HG03159 (cell line): ENCODE results near the gene SNCB.

Experiments used
- ATAC-seq: cut with Tn5 transposase; IDR thresholded peaks from one replicate; pipeline ENCODE4 v1.9.1; 2021; ENCODE audit warnings: mild to moderate bottlenecking, moderate library complexity; ENCODE audit not compliant: unreplicated experiment

The SNCB gene

DNA sequence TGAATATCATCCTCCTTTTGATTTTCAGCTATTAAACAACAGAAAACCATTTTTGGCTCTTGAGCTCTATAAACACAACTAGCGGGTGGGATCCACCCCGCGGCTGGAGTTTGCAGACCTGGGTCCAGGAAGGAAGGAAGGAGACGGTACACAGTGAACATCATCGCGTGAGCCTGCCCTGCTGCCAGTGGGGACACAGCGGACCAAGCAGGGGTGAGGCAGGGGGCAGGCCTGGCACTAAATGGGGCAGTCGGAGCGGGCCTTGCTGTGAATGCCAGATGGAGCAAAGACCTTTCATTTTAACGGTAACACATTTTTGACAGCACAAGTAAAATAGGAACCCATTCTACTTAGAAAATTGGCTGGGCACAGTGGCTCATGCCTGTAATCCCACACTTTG, 31.3 kb upstream of the SNCB start:
- no peak for ATAC-seq

DNA sequence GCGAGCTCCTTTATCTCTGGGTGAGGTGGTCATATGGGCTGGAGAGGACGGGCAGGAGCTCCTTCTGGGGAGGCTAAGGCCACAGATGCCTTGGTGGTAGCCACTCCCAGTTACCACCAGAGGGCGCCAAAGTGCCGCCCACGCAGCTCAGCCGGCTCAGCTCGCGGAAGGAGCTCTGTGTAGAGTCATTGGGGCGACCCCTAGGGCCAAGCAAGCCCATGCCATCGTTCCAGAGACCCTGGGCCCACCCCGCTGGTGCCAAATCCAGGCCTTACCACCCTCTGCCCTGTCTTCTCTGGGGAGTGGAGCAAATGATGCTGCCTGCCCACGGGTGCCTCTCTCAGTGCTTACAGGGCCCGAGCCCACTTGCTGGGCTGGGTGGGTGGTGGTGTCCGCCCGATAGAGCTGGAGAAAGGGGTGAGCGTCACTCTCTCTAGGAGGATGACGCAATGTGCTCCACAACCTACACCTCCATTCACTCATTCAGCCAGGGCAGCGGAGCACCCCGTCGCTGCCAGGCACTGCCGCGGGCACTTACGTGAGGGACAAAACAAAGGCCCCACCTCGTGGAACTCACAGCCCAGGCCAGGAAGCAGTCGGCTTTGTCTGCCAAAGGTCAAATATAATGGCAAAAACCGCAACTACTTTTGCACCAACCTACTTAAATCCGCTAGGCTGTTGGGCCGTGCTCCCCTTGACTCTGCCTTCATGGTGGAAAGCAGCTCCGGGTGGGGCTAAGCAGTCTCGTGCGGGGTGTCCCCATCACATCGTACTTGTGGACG, 30.7 kb upstream of the SNCB start:
- ATAC-seq, result peak; percentile 59

GRCh38 chr5:176660530-176660859, 30.2 kb upstream of the SNCB start:
- ATAC-seq, result peak; percentile 19

GRCh38 chr5:176659860-176660461, 29.6 kb upstream of the SNCB start:
- no peak for ATAC-seq

- ATAC-seq, result no peak
Measured at GRCh38 chr5:176659512-176659839, 29.1 kb upstream of the SNCB start.

GRCh38 chr5:176658817-176659511, 28.6 kb upstream of the SNCB start:
- peak; percentile 35 for ATAC-seq

- ATAC-seq, result peak; percentile 52
Measured at GRCh38 chr5:176658007-176658599, 27.8 kb upstream of the SNCB start.

GRCh38 chr5:176656467-176656990, 26.2 kb upstream of the SNCB start:
- no peak for ATAC-seq

- no peak for ATAC-seq
Measured at GRCh38 chr5:176654856-176655255, 24.5 kb upstream of the SNCB start.

DNA sequence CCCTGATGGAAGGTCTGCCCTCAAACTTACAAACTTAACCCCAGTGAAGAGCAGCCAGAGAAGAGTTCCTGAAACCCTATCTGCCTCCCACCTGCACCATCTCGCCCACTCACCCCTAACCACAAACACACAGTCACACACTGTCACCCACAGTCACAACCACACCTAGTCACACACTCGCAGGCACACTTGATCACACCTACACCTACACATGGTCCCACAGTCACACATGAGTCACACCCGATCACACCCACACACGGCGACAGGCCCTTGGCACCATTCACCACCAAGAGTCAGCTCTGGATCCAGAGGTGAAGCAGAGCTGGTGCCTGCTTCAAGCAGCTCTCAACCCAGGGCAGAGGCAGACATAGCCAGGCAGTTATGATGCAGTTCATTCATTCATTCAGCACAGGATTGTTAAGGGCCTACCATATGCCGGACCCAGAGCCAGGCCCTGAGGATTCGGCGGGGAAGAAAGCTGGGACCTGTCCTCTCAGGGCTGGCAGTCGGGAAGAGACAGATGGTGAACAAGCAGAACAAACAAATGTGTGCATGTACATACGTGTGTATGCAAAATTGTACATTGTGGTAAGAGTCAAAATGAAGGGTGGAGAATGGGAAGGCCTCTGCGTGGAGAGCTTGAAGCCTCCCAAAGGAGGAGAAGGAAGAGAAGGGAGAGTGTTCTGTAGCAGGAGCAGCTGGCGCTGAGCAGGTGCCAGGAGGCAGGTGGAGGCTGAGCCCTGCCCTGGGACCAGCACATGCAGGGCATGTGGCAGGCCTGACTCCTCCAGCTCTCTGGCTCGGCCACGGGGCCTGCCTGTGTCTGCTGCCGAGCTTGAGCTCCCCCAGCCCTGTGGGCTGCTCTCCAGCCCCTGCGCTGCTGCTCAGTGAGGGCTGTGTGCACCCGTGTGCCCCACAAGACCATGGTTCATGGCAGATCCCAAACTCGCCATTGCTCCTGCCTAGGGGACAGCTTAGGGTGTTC, 23.4 kb upstream of the SNCB start:
- ATAC-seq, result no peak

DNA sequence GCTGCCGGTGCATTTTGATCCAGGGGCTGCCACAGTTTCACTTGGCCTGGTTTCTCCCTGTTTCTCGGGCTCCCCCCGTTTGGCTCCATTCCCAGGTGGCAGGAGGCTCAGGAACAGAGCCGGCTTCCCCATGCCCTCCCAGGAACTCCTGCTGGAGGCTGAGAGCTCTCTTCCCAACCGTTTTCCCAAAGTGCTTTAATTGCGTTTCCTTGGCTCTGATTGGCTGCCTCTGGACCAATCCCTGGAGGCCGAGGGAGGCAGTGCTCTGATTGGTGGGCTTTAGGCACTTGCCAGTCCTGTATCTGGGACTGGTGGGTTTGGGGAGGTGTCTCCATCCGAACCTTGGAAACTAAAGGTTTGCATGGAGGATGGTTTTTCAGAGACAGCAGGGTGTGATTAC, 21.8 kb upstream of the SNCB start:
- ATAC-seq, result no peak

DNA sequence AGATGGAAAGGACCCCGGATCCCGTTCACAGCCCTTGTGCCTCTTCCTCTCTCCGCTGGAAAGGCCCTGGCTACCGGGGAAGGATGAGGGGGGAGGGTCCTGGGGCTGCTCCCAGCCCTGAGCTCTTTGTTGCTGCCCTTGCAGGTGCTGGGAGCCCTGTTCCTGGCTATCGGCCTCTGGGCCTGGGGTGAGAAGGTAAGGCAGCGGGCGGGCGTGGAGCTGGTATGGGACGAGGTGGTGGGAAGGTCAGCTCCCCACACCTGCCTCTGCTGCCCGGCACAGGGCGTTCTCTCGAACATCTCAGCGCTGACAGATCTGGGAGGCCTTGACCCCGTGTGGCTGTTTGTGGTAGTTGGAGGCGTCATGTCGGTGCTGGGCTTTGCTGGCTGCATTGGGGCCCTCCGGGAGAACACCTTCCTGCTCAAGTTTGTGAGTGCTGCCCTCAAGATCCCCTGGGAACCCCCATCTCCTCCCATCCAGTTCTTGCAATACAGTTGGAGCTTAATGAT, 21.2 kb upstream of the SNCB start:
- ATAC-seq, result no peak

GRCh38 chr5:176650354-176650884, 20.1 kb upstream of the SNCB start:
- no peak for ATAC-seq

DNA sequence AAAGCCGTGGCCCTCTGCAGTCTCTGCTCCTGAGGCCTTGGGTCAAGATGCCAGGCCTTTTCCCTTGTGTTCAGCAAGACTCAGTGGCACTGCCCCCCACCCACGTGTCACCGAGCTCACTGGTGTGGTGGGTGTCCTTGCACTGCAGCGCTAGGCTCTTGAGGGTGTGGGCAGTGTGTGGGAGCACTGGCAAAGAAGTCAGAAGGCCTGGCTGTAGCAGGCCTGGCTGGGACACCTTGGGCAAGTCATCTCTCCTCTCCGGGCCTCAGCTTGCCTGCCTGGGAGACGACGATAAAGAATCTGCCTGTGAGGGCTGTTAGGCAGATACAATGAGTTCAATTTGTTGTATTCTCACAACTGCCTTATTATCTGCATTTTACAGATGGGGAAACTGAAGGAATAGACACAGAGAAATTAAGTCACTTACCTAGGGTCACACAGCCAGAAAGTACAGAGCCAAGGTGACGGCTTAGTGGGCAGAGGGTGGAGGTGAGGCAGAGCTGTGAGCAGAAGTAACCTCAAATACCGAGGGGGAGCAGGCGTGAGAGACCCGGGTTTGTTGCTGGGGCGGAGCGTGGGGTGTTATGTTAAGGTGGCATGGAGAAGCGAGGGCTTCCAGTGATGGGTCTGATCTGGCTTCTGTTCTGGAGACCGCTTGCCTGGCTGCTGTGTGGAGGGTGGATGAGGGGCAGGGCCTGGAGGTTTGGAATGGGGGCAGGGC, 18.3 kb upstream of the SNCB start:
- no peak for ATAC-seq

GRCh38 chr5:176647843-176648473, 17.6 kb upstream of the SNCB start:
- ATAC-seq, result no peak

- ATAC-seq, result peak; percentile 93
Measured at GRCh38 chr5:176647030-176647842, 16.9 kb upstream of the SNCB start, which contains the start of gene TSPAN17. Gene TSPAN17, plus strand, starts transcription at chr5:176647484. Its CDS starts 132 bp downstream, at chr5:176647616.

GRCh38 chr5:176646707-176647029, 16.3 kb upstream of the SNCB start:
- peak; percentile 17 for ATAC-seq

DNA sequence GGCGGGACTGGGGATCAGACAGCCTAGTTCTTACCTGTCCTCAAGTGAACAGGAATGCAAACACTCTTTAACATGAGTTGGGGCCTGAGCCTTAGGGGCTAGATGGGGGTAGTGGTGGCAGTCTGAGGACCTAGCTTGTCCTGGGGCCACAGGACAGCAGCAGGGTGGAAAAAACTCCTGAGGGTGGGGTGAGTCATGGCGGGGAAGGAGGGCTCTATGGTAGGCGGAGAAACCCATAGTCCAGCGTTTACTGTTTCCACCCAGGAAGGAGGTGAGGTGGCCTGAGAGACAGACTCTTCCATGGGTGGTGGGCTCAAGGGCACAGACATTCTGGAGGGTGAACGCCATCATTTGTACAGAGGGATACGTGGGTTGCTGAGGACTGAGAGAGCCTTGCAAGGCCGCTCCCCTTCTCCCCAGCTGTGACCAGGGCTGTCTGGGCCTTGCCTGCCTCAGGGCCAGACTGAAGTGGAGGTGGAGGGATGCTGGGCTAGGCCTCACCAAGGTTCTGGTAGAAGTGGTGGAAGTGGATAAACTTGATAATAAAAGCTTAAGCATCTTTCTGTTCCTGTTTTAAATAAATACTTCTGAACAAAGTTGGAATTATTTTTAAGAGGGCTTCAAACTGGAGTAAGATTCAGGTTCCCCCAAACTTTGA, 15.8 kb upstream of the SNCB start:
- ATAC-seq, result no peak
